H9 (cell line): ENCODE data around the gene CHSY1. TPM values are rescaled to one million over a fixed set of nuclear protein-coding genes. Genes with fewer than 3 reads are reported as not detected.
A peak's percentile ranks its signal among the peaks of the same experiment; 100 is the strongest.

Experiments
- DNase-seq: peaks from one replicate; pipeline ENCODE4 v3.0.0-alpha.2; 2017
- H2AFZ ChIP-seq: one replicate; pipeline ENCODE4 v1.6.1; 2013; ENCODE audit warnings: mild to moderate bottlenecking, low read length, control low read depth, moderate library complexity
- H2AK5ac ChIP-seq: 2 replicates; pipeline ENCODE4 v1.6.1; 2013; ENCODE audit warnings: low read length, control low read depth, mixed read lengths; ENCODE audit not compliant: insufficient read length
- H2BK120ac ChIP-seq: one replicate; pipeline ENCODE4 v1.6.1; 2013; ENCODE audit warnings: low read depth, mild to moderate bottlenecking, low read length, control low read depth, inconsistent platforms; ENCODE audit not compliant: poor library complexity, severe bottlenecking
- H2BK12ac ChIP-seq: 2 replicates; pipeline ENCODE4 v1.6.1; 2013; ENCODE audit warnings: low read length, control low read depth, mixed read lengths, low read depth; ENCODE audit not compliant: insufficient read length
- H2BK15ac ChIP-seq: 2 replicates; pipeline ENCODE4 v1.6.1; 2013; ENCODE audit warnings: low read depth, low read length, control low read depth
- H2BK20ac ChIP-seq: one replicate; pipeline ENCODE4 v1.6.1; 2013; ENCODE audit warnings: low read depth, mild to moderate bottlenecking, low read length, control low read depth, inconsistent platforms; ENCODE audit not compliant: poor library complexity, severe bottlenecking
- H2BK5ac ChIP-seq: 2 replicates; pipeline ENCODE4 v1.6.1; 2013; ENCODE audit warnings: low read length, control low read depth, mixed read lengths; ENCODE audit not compliant: insufficient read length
- H3K14ac ChIP-seq: 2 replicates; pipeline ENCODE4 v1.6.1; 2013; ENCODE audit warnings: low read length, control low read depth; ENCODE audit not compliant: insufficient read depth
- H3K18ac ChIP-seq: 2 replicates; pipeline ENCODE4 v1.6.1; 2013; ENCODE audit warnings: low read depth, mild to moderate bottlenecking, mixed read lengths, low read length, control low read depth; ENCODE audit not compliant: insufficient read length
- H3K23ac ChIP-seq: 2 replicates; pipeline ENCODE4 v1.6.1; 2013; ENCODE audit warnings: low read length, control low read depth, mixed read lengths, low read depth; ENCODE audit not compliant: insufficient read length
- H3K23me2 ChIP-seq: 2 replicates; pipeline ENCODE4 v1.6.1; 2013; ENCODE audit warnings: low read depth, mild to moderate bottlenecking, mixed read lengths, low read length, control low read depth; ENCODE audit not compliant: insufficient read length, poor library complexity, severe bottlenecking
- H3K27ac ChIP-seq: 2 replicates; pipeline ENCODE4 v1.5.1; 2013; ENCODE audit warnings: low read length, control low read depth, mixed read lengths, low read depth; ENCODE audit not compliant: insufficient read length
- H3K27me3 ChIP-seq: 2 replicates; pipeline ENCODE4 v1.6.1; 2013; ENCODE audit warnings: low read length, control low read depth, inconsistent platforms; ENCODE audit not compliant: insufficient read depth
- H3K4ac ChIP-seq: 2 replicates; pipeline ENCODE4 v1.6.1; 2013; ENCODE audit warnings: low read depth, mild to moderate bottlenecking, control low read depth, inconsistent platforms, low read length, moderate library complexity
- H3K4me1 ChIP-seq: 2 replicates; pipeline ENCODE4 v1.6.1; 2013; ENCODE audit warnings: low read length, control low read depth, inconsistent platforms; ENCODE audit not compliant: insufficient read depth
- H3K4me2 ChIP-seq: 2 replicates; pipeline ENCODE4 v1.6.1; 2013; ENCODE audit warnings: low read length, control low read depth, mixed read lengths; ENCODE audit not compliant: insufficient read length, insufficient read depth
- H3K56ac ChIP-seq: 2 replicates; pipeline ENCODE4 v1.6.1; 2013; ENCODE audit warnings: low read depth, mild to moderate bottlenecking, mixed read lengths, low read length, control low read depth; ENCODE audit not compliant: insufficient read length
- H3K79me1 ChIP-seq: 2 replicates; pipeline ENCODE4 v1.6.1; 2013; ENCODE audit warnings: low read depth, mild to moderate bottlenecking, moderate library complexity, low read length, control low read depth, inconsistent platforms; ENCODE audit not compliant: insufficient read depth, poor library complexity, severe bottlenecking
- H3K79me2 ChIP-seq: 2 replicates; pipeline ENCODE4 v1.6.1; 2013; ENCODE audit warnings: low read length, control low read depth, inconsistent platforms; ENCODE audit not compliant: insufficient read depth
- H3K9ac ChIP-seq: 2 replicates; pipeline ENCODE4 v1.6.1; 2013; ENCODE audit warnings: low read length, control low read depth, mixed read lengths; ENCODE audit not compliant: insufficient read length; ENCODE audit errors: extremely low read depth
- H3K9me3 ChIP-seq: one replicate; pipeline ENCODE4 v1.6.1; 2013; ENCODE audit warnings: low read depth, low read length, inconsistent platforms; ENCODE audit not compliant: control insufficient read depth
- H3T11ph ChIP-seq: one replicate; pipeline ENCODE4 v1.6.1; 2013; ENCODE audit warnings: mild to moderate bottlenecking, low read length, control low read depth, inconsistent platforms
- H4K20me1 ChIP-seq: one replicate; pipeline ENCODE4 v1.6.1; 2013; ENCODE audit not compliant: control insufficient read depth, insufficient read length, insufficient read depth
- H4K5ac ChIP-seq: 2 replicates; pipeline ENCODE4 v1.6.1; 2013; ENCODE audit warnings: low read depth, mild to moderate bottlenecking, mixed read lengths, low read length, control low read depth; ENCODE audit not compliant: insufficient read length
- H4K8ac ChIP-seq: replicated peaks from 2 replicates; pipeline ENCODE4 v1.6.1; 2013; ENCODE audit warnings: low read length, control low read depth, mixed read lengths, low read depth; ENCODE audit not compliant: insufficient read length
- H4K91ac ChIP-seq: 2 replicates; pipeline ENCODE4 v1.6.1; 2013; ENCODE audit warnings: low read depth, mild to moderate bottlenecking, moderate library complexity, mixed read lengths, low read length, control low read depth; ENCODE audit not compliant: insufficient read length
- H3K27ac Mint-ChIP-seq, 3 experiments: 2 replicates in 2 of 3; 3 replicates in 1 of 3; pipeline ENCODE4 v1.8.0; 2020 to 2021; ENCODE audit warnings: mixed read lengths in 3 of 3, mild to moderate bottlenecking in 1 of 3, moderate library complexity in 1 of 3
- H3K27me3 Mint-ChIP-seq: 2 replicates; pipeline ENCODE4 v1.8.0; 2021; ENCODE audit warnings: low read depth, mild to moderate bottlenecking, moderate library complexity, mixed read lengths
- H3K36me3 Mint-ChIP-seq, 3 experiments: 2 replicates in 2 of 3; 3 replicates in 1 of 3; pipeline ENCODE4 v1.8.0; 2020 to 2021; ENCODE audit warnings: low read depth in 3 of 3, mixed read lengths in 3 of 3; ENCODE audit not compliant: insufficient read depth in 1 of 3
- H3K4me1 Mint-ChIP-seq, 2 experiments: 2 replicates each; pipeline ENCODE4 v1.8.0; 2020; ENCODE audit warnings: mixed read lengths in 2 of 2
- H3K4me3 Mint-ChIP-seq, 2 experiments: 2 replicates in 1 of 2; 3 replicates in 1 of 2; pipeline ENCODE4 v1.8.0; 2020 to 2021; ENCODE audit warnings: mild to moderate bottlenecking in 2 of 2, mixed read lengths in 2 of 2, moderate library complexity in 1 of 2
- H3K9me3 Mint-ChIP-seq, 2 experiments: 2 replicates in 1 of 2; 3 replicates in 1 of 2; pipeline ENCODE4 v1.8.0; 2020; ENCODE audit warnings: mild to moderate bottlenecking in 2 of 2, mixed read lengths in 2 of 2, moderate library complexity in 1 of 2
- WGBS: extraction: QIAGEN DNeasy Blood & Tissue Kit; methylation state at CpG from one replicate; pipeline ENCODE4 v1.1.7; 2013; ENCODE audit warnings: missing lambda C conversion rate, low lambda C conversion rate, mixed read lengths; ENCODE audit not compliant: insufficient read length; ENCODE audit errors: extremely low coverage; 5-methylcytosine and 5-hydroxymethylcytosine counted together
- total RNA-seq: library from RNA; stranded (reverse); gene quantifications from 2 replicates; pipeline ENCODE4 v1.2.1, GENCODE V29; 2021
- TF ChIP-seq, protein P1 (sequence below): fragments of 200-600 bp; sonication (generic); conservative IDR thresholded peaks from 3 replicates; pipeline ENCODE4 v1.8.0; 2021; ENCODE audit warnings: antibody characterized with exemption, mild to moderate bottlenecking

CHSY1 gene
- total RNA-seq, 1 experiment from 2014 or later: 68.3 TPM

DNA sequence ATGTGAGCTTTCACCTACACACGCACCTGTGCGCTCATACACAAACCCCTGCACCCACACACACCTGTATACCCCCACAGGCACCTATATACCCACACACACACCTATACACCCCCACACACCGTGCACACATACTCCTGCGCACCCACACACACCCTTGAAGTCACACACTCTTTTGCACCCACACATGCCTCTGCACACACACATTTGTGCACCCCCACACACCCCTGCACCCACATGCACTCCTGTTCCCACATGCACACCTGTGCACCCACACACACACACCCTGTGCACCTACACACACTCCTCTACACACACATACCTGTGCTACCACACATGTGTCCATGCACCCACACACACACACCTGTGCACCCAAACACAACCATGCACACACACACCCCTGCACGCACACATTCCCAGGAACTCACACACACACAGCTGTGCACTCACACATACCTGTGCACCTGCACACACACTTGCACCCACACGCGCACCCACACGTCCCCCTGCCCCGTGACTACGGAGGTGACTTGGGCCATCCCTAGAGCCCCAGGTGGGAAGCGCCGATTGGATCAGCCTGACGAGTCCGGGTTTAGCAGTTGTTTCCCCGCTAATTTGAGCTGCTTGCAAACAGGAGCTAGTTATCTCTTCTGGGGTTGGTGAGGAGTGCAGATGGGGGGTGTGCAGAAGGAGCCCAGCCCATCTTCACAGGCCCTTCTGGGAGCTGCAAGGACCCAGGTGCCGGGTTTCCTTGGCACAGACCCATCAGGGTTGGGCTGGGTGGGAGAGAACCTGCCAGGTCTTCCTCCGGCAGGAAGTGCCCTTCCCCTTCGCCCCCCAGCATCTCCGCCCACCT is 97.8 kb downstream of the CHSY1 start:
- DNase-seq: no peak
- no peak overlapping the region for H2AFZ ChIP-seq
- no peak overlapping the region for H4K8ac ChIP-seq
- no peaks in the 10 kb centered on the region for H4K20me1 ChIP-seq
- H3T11ph ChIP-seq: no peak overlapping the region
- no peak overlapping the region; a peak in 1 of 5 replicates for H3K4me3 Mint-ChIP-seq
- no peak overlapping the region for H3K23ac ChIP-seq
- TF ChIP-seq, protein P1, sequence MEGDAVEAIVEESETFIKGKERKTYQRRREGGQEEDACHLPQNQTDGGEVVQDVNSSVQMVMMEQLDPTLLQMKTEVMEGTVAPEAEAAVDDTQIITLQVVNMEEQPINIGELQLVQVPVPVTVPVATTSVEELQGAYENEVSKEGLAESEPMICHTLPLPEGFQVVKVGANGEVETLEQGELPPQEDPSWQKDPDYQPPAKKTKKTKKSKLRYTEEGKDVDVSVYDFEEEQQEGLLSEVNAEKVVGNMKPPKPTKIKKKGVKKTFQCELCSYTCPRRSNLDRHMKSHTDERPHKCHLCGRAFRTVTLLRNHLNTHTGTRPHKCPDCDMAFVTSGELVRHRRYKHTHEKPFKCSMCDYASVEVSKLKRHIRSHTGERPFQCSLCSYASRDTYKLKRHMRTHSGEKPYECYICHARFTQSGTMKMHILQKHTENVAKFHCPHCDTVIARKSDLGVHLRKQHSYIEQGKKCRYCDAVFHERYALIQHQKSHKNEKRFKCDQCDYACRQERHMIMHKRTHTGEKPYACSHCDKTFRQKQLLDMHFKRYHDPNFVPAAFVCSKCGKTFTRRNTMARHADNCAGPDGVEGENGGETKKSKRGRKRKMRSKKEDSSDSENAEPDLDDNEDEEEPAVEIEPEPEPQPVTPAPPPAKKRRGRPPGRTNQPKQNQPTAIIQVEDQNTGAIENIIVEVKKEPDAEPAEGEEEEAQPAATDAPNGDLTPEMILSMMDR: no peak
- no peak overlapping the region; the same call in 1 of the 2 replicates for H3K14ac ChIP-seq
- H2BK120ac ChIP-seq: no peak overlapping the region
- H3K23me2 ChIP-seq: no peaks in the 10 kb centered on the region
- H3K9me3 Mint-ChIP-seq: no peaks in the 10 kb centered on the region; a peak in 1 of 5 replicates
- no peaks in the 10 kb centered on the region for H3K27me3 ChIP-seq
- peak overlapping the region in 1 of 3 experiments; percentile 6; a peak in 1 of 7 replicates for H3K27ac Mint-ChIP-seq
- H3K27ac ChIP-seq: no peak overlapping the region
- H3K27me3 Mint-ChIP-seq: no peaks in the 10 kb centered on the region
- no peak overlapping the region for H3K56ac ChIP-seq
- H4K91ac ChIP-seq: no peak overlapping the region
- WGBS: no CpG with 5 or more reads among the region's 19 CpGs
- H3K4ac ChIP-seq: no peak overlapping the region
- no peaks in the 10 kb centered on the region; the same call in 1 of the 2 replicates for H3K4me1 ChIP-seq
- peaks cover 16 to 22% of the 10 kb centered on the region in 2 experiments for H3K4me1 Mint-ChIP-seq
- no peaks in the 10 kb centered on the region; a peak in 1 of 7 replicates for H3K36me3 Mint-ChIP-seq
- no peak overlapping the region for H3K9ac ChIP-seq
- no peaks in the 10 kb centered on the region for H3K79me2 ChIP-seq
- H3K18ac ChIP-seq: no peak overlapping the region
- no peak overlapping the region for H3K4me2 ChIP-seq
- no peak overlapping the region for H4K5ac ChIP-seq
- no peak overlapping the region for H2BK5ac ChIP-seq
- no peak overlapping the region for H2BK20ac ChIP-seq
- no peak overlapping the region for H2BK12ac ChIP-seq
- H3K79me1 ChIP-seq: no peaks in the 10 kb centered on the region
- H2AK5ac ChIP-seq: no peak overlapping the region
- H2BK15ac ChIP-seq: no peak overlapping the region
- no peaks in the 10 kb centered on the region for H3K9me3 ChIP-seq
